Raji (cell line): Measurements from ENCODE around the gene EPB41L1.

ENCODE experiments used
- POLR2A ChIP-seq: IDR thresholded peaks from 2 replicates; pipeline ENCODE4 v1.6.1; 2011; ENCODE audit warnings: low read depth, low read length, control low read depth; ENCODE audit not compliant: insufficient read depth

The EPB41L1 gene

DNA sequence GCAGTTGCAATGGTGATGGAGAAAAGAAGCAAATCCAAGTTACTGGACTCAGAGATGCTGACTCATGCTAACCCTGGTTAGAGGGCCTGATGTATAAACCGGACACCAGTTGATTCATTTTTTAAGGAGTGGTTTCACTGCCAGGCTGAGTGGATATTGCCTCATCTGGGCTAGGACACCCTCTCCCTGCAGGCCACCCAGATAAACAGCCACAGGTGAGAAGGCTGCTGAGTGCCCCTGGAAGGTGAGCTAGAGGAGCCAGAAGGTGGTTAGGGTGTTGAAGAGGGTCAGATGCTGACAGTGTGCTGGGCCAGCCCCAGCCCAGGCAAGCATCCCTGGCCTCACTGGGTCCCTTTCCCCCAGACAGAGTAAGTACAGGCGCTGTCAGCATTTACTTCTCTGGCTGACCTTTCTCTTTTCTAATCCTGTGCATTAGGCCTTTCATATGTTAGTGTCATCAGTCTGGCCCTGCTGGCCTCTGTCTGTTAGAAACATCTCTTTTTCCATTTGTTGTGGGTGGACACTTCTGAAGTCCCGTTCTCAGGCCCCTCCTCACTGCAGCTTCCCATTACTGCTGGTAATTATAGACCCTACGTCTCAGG, 13.5 kb downstream of the EPB41L1 start:
- no peak for TF ChIP-seq POLR2A

DNA sequence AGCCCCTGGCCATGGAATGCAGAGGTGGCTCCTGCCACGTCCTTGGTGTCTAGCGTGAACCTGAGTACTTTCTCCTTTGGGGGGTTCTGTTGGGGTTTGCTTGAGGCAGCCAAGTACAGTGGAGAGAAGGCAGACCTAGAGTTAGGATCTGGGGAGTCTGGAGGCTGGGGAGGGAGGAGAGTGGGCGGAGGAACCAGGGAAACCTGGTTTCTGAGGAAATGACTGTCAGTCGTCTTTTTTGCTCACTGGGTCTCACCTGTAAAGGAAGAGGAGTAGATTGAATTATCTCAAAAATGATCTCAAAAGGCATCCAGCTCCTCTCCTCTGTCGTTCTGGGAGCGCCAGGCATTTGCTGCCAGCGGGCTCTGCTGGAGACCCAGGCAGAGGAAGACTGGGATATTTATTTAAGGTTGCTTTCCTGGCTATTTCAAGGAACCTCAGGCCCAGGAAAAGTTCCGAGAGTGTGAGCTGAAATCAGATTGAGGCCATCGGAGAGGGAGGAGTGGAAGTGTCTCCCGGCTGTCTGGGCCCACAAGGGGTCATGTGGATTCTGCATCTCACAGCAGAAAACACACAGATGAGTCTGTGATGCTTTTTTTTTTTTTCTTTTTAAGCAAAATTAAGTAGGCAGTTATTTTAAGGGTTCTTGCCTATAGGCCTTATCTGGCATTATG, 16.1 kb downstream of the EPB41L1 start:
- TF ChIP-seq POLR2A, result no peak

DNA sequence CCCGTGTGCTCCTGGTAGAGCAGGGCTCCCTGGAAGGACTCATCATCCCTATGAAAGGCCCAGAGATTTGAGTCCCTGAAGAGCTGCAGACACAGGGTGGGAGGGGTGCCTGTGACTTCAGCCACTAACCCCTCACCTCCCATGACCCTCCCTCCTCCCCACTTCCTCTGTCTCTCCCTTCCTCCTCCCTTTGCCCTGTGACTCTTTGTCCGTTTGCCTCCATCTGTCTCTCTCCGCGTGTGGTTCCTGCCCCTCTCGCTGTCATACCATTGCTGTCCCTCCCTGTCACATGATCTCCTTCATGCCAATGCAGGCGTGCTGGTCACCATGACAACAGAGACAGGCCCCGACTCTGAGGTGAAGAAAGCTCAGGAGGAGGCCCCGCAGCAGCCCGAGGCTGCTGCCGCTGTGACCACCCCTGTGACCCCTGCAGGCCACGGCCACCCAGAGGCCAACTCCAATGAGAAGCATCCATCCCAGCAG, 19.0 kb downstream of the EPB41L1 start:
- no peak for TF ChIP-seq POLR2A

DNA sequence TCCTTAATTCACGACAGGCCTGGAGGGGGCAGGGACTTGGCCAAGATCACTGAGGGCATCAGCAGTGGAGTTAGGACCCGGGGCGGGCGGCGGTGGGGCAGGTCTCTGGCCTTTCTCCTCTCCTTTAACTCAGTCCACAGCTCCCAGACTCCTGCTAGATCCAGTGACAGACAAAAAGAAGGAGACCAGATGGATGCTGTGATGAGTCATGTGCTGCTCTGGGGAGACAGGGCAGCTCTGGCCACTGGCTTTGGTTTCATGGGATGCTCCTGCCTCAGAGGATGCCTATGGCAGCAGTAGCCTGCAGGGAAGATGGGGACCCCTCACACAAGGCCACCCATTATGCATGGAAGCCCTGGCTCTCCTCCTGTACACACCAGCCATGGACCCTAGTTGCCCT, 20.5 kb downstream of the EPB41L1 start:
- no peak for TF ChIP-seq POLR2A

DNA sequence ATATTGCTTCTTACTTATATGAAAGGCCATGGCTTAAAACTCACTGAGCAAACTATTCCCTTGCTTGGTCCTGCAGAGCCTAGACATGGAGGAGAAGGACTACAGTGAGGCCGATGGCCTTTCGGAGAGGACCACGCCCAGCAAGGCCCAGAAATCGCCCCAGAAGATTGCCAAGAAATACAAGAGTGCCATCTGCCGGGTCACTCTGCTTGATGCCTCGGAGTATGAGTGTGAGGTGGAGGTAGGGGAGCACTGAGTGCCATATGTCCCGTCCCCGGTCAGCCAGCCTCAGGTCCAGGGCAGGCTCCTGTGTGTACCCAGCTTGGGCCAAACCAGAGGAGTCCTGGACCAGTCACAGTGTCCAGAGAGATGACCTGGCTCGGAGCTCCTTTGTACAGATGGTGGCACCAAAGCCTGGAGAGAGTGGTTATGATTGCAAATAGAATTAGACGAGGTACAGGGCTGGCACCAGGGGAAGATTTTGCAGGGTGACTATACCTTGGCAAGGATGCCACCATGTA, 21.0 kb downstream of the EPB41L1 start:
- TF ChIP-seq POLR2A, result no peak

DNA sequence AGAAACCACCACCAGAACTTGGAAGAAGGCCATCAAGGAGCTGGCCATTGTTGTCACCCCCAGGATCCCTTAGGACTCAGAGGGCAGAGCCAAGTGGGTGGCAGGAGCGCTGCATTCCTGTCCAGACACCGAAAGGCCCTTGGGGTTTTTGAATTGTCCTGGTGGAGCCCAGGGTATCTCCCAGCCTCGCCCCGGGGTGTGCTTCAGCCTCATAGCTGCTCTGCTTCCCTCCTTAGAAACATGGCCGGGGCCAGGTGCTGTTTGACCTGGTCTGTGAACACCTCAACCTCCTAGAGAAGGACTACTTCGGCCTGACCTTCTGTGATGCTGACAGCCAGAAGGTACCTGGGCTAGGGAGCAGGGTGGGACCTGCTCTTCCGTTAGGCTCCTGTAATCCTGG, 23.2 kb downstream of the EPB41L1 start:
- TF ChIP-seq POLR2A, result no peak

DNA sequence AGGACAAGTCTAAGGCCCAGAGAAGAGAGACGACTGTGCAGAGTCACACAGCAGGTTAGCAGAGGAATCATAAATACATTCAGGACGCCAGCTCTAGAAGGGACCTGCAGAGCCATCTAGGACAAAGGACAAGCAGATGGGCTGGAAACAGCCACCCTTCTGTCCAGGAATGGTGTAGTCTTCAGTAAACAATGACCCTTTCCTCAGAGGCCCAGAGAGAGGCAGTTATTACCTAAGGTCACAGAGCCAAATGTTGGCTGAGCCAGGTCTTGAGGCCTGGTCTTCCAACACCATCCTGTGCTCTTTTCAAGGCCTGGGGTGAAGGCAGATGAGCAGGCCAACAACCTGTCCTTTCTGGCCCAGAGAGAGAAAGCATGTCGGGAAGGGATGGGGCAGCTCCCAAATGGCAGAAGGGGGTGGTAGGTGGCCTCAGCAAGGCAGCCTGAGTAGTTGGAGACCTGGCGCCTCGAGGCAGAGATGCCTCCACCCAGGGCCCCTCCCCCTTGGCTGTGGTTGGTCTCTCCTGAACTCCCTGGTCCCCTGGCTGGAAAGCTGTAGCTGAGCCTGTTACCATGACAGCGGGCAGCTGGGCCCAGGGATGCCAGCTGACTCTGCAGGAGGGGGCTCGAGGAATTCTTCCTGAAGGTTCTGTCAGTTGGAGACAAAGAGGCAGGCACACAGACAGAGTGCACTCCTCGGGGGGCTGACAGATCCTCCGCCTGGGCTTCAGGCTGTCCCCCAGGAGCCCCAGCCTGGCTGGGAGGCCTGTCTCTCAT, 24.8 kb downstream of the EPB41L1 start:
- no peak for TF ChIP-seq POLR2A

DNA sequence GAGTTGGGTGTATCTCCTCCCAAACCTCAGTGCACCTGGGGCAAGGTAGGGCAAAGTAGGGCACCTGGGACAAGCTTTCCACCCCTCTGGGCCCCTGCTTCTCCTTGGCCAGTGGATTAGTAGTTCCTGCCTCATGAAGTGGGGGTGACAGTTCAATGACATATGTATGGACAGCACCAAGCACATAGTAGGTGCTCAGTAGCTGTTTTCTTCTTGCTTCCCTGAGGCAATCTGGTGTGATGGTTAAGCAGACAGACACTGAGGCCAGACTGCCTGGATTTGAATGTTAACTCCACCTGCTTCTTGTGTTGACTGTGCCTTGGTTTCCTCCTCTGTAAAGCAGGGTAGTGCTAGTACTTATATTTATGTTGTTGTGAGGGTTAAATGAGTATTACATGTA, 25.8 kb downstream of the EPB41L1 start:
- TF ChIP-seq POLR2A, result no peak

DNA sequence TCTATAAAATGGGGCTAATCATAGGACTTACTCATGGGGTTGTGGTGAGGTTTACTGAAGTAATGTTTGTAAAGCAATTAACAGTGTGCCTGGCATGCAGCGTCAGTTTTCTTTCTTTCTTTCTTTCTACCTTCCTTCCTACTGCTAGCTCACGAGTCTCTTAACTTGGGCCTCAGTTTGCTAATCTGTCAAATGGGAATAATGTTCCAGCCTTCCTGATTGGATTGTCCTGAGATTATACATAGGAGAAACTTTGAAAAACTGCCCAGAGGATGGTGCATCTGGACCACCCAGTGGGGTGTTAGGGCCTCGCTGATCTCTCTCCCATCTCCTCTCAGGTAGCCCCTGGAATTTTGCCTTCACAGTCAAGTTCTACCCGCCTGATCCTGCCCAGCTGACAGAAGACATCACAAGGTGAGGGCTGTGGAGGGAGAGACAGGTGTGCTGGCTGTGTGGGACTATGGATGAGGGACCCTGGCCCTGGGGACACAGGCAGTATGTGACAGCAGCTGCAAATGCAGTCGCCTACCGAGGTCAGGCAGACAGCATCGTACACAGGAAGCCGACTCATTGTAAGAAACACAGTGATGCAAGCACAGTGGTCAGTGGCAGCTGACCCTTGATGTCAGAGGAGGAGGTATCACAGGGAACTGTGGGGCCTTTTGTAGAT, 27.5 kb downstream of the EPB41L1 start:
- no peak for TF ChIP-seq POLR2A

DNA sequence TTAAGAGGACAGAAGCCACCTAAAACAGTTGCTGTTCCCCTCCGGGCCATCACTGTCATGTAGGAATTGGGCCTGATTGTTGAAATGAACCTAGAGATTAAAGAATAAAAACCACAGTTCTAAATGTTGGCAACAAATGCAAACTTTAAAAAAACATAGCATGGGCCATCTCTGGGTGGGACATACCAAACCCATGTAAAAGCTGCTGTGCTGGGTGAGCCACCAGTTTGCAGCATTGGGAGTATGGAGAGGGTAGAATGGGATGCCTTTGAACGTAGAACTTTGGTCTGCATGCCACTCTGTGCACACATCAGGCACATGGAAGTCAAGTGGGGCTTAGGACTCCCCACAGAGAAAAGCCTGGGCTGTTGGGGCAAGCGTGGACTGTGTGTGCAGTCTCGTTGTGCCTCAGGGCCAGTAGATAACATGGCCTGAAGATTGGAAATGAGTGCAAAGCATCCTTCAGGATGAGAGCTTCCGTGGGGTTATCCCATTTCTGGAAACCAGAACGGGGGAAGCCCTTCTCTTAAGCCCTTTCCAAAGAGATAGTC, 28.1 kb downstream of the EPB41L1 start:
- no peak for TF ChIP-seq POLR2A

DNA sequence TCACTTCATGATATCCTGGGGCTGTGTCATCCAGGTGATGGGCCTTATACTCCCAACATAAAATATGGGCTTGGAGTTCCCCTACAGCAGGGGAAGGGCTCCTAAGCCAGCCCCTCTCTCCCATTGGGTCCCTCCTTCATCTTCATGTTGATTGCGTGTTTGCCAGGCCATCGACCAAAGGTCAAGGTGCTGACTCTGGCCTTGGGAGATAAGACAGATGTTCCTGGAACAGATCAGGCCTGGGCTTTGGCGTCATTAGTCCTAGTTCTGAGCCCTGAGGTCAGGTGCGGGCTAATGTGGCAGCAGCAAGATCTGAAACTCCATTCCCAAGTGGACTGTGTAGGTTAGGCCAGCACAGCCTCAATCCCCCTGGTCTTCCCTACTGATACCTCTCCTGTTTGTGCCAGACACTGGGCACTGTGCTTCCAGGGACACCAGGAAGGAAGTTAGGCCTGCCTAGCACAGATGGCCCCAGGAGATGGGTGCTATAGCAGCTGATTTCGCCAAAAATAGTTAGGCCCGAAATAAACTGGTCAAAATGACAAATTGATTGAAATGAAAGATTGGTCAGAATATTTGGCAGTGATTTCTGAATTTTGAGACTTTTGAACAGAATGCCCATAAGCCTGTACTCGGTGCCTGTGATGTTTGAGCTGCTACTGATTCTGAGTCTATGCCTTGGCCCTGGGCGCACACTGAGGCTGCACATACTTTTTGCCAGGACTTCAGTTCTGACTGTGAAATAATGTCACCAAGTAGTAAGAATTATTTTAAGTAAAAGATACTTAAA, 28.8 kb downstream of the EPB41L1 start:
- TF ChIP-seq POLR2A, result no peak

DNA sequence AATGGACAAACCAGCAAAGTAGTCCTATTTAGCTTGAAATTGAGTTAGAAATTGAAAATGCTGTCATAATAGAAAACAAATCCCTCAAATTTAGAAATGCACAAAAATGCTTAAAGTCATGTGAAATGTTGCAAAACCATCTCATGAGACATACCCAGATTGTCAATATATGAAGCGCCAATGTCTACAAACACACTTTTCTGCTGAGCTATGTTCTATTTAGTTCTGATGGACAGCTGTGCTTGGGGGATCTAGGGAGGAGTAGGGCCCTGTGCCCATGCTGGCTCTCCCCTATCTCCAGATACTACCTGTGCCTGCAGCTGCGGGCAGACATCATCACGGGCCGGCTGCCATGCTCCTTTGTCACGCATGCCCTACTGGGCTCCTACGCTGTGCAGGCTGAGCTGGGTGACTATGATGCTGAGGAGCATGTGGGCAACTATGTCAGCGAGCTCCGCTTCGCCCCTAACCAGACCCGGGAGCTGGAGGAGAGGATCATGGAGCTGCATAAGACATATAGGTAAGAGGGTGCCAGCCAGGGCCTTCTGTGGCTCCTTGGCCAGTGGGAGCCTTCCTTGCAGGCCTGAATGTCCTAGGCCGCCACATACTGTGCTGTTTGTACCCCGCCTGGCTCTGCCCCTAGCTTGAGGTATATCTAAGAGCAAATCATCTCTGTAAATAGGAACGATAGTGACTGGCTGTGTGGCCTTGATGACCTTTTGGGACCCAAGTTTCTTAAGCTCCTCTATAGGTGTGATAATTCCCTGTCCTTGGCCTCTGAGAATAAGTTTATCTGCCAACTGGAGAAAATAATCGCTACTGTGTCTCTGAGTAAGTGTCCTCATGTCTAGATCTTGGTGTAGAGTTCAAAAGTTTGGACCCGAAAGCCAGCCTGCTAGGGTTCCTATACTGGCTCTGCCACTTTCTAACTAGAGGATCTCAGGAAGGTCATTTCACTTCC, 30.6 kb downstream of the EPB41L1 start:
- TF ChIP-seq POLR2A, result no peak
